Measurements from ENCODE around the gene CENPT. TPM values are rescaled to one million over a fixed set of nuclear protein-coding genes. Genes with fewer than 3 reads are reported as not detected.

The CENPT gene
- total and polyA plus RNA-seq, 2 of the 13 experiments (the other 11 are each of a cell fraction or from before 2014, with no cell fraction given): 40.9 to 43.3 TPM

DNA sequence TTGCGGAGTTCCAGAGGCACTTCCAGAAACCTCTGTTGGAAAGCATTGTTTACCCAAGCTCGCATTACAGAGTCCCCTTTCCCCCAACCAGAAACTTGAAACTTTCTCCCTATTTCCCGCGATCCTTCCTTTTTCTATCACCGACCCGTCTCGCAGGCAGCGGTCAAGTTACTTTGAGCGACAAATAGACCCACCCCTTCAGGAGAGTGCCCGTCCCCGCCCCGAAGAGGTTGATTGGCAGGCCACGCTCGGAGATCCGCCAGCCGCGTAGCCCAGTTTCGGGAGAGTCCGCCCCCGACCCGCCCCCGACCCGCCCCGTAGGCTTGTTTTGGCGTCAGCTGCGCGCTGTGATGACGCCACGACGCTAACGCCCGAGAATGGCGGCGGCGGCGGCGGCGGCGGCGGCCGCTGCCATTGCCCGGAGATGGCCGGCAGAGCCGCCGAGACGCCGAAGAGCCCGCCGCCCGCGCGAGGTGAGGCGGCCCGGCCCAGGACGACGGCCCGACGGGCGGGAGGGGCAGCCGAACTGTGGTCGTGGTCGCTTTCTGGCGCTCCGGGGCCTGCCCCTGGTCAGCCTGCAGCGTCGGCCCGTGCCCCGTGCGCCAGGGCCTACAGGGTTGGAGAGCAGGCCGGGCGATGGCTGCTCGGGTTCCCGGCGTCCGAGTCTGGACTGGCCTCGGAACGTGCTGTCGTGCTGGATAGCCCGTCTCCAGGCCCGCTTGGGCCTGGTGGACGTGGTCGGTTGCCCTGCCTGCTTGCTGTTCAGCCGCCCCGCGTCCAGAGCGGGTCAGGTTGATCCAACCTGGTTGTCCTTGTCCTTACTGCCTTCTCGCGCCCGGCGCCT lies 45.6 kb upstream of the CENPT start, which contains the start of gene PSKH1 (continued):
- TF ChIP-seq, protein P1, sequence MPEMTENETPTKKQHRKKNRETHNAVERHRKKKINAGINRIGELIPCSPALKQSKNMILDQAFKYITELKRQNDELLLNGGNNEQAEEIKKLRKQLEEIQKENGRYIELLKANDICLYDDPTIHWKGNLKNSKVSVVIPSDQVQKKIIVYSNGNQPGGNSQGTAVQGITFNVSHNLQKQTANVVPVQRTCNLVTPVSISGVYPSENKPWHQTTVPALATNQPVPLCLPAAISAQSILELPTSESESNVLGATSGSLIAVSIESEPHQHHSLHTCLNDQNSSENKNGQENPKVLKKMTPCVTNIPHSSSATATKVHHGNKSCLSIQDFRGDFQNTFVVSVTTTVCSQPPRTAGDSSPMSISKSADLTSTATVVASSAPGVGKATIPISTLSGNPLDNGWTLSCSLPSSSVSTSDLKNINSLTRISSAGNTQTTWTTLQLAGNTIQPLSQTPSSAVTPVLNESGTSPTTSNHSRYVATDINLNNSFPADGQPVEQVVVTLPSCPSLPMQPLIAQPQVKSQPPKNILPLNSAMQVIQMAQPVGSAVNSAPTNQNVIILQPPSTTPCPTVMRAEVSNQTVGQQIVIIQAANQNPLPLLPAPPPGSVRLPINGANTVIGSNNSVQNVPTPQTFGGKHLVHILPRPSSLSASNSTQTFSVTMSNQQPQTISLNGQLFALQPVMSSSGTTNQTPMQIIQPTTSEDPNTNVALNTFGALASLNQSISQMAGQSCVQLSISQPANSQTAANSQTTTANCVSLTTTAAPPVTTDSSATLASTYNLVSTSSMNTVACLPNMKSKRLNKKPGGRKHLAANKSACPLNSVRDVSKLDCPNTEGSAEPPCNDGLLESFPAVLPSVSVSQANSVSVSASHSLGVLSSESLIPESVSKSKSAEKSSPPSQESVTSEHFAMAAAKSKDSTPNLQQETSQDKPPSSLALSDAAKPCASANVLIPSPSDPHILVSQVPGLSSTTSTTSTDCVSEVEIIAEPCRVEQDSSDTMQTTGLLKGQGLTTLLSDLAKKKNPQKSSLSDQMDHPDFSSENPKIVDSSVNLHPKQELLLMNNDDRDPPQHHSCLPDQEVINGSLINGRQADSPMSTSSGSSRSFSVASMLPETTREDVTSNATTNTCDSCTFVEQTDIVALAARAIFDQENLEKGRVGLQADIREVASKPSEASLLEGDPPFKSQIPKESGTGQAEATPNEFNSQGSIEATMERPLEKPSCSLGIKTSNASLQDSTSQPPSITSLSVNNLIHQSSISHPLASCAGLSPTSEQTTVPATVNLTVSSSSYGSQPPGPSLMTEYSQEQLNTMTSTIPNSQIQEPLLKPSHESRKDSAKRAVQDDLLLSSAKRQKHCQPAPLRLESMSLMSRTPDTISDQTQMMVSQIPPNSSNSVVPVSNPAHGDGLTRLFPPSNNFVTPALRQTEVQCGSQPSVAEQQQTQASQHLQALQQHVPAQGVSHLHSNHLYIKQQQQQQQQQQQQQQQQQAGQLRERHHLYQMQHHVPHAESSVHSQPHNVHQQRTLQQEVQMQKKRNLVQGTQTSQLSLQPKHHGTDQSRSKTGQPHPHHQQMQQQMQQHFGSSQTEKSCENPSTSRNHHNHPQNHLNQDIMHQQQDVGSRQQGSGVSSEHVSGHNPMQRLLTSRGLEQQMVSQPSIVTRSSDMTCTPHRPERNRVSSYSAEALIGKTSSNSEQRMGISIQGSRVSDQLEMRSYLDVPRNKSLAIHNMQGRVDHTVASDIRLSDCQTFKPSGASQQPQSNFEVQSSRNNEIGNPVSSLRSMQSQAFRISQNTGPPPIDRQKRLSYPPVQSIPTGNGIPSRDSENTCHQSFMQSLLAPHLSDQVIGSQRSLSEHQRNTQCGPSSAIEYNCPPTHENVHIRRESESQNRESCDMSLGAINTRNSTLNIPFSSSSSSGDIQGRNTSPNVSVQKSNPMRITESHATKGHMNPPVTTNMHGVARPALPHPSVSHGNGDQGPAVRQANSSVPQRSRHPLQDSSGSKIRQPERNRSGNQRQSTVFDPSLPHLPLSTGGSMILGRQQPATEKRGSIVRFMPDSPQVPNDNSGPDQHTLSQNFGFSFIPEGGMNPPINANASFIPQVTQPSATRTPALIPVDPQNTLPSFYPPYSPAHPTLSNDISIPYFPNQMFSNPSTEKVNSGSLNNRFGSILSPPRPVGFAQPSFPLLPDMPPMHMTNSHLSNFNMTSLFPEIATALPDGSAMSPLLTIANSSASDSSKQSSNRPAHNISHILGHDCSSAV (CRISPR knock-in tag; IDR thresholded peaks at IDR 0.05; ENCODE audit: borderline replicate concordance): no peak
- TF ChIP-seq ZNF446 (CRISPR knock-in tag; IDR thresholded peaks at IDR 0.05) (no peak), ZNF747 (CRISPR knock-in tag; IDR thresholded peaks at IDR 0.05; ENCODE audit: borderline replicate concordance) (peak; percentile 54; the same call in 1 of the 2 replicates), ZNF724P (CRISPR knock-in tag; IDR thresholded peaks at IDR 0.05; ENCODE audit: borderline replicate concordance) (peak; percentile 75; the same call in 1 of the 2 replicates), JDP2 (CRISPR knock-in tag; IDR thresholded peaks at IDR 0.05; ENCODE audit: borderline replicate concordance) (no peak), SNAI1 (CRISPR knock-in tag; IDR thresholded peaks at IDR 0.05; ENCODE audit: borderline replicate concordance) (peak; percentile 72; the same call in 1 of the 2 replicates), ZNF10 (CRISPR knock-in tag; IDR thresholded peaks at IDR 0.05; ENCODE audit: borderline replicate concordance, low read depth) (no peak), ZFP36 (IDR thresholded peaks at IDR 0.05; ENCODE audit: borderline replicate concordance, low read depth, low read length, partially characterized antibody) (no peak), CREM (IDR thresholded peaks at IDR 0.05) (peak; percentile 94), CREM (CRISPR knock-in tag; IDR thresholded peaks at IDR 0.05) (peak; percentile 81)
- TF ChIP-seq, protein P2, sequence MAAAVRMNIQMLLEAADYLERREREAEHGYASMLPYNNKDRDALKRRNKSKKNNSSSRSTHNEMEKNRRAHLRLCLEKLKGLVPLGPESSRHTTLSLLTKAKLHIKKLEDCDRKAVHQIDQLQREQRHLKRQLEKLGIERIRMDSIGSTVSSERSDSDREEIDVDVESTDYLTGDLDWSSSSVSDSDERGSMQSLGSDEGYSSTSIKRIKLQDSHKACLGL (CRISPR knock-in tag; IDR thresholded peaks at IDR 0.05): peak; percentile 76
- TF ChIP-seq, protein P3, sequence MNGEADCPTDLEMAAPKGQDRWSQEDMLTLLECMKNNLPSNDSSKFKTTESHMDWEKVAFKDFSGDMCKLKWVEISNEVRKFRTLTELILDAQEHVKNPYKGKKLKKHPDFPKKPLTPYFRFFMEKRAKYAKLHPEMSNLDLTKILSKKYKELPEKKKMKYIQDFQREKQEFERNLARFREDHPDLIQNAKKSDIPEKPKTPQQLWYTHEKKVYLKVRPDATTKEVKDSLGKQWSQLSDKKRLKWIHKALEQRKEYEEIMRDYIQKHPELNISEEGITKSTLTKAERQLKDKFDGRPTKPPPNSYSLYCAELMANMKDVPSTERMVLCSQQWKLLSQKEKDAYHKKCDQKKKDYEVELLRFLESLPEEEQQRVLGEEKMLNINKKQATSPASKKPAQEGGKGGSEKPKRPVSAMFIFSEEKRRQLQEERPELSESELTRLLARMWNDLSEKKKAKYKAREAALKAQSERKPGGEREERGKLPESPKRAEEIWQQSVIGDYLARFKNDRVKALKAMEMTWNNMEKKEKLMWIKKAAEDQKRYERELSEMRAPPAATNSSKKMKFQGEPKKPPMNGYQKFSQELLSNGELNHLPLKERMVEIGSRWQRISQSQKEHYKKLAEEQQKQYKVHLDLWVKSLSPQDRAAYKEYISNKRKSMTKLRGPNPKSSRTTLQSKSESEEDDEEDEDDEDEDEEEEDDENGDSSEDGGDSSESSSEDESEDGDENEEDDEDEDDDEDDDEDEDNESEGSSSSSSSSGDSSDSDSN (CRISPR knock-in tag; IDR thresholded peaks at IDR 0.05): peak; percentile 80; the same call in 1 of the 2 replicates
